NCI-H128 (cell line): ENCODE results near the gene LGMN.
"Not testable (repeated sequence)": the region's sequence is repeated elsewhere in the genome, so short reads cannot be mapped to it uniquely, and the experiment has no call there.

Source experiments
- DNase-seq: peaks from one replicate; lab custom pipeline; 2025; ENCODE audit not compliant: unreplicated experiment; lab: John Stamatoyannopoulos, UW

The LGMN gene

DNA sequence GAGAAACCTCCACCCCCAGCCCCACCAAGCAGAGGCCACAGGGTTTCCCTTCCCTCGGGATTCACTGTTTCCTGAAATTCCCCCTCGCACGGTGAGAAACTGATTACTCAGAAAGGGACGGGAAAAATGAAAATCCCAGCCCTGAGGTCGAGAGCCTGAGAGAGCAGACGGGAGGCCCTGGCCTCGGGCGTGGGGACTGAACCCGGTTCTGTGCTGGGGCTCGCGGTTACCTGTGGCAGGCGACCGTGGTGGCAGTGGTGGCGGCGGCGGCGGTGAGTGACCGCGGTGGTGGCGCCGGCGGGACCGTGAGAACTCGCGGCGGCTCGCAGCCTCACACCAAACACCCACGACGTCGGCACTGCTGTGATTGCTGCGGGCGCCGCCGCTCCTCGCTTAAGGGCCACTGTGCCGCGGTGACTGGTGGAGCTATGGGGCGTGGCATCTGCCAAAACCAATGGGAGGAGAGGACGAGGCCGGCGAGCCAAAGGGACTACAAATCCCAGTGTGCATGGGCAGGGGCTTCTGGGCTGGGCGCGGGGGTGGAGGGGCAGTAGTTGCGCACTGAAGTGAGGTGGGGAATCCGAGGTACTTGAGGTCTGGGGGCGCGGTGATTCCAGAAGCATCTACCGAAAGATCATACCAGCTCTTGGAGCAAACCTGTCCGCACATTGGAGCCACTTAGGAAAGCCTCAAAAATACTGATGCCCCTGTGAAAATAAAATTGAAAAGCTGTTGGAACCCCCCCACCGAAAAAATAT lies at the start of gene LGMN:
Gene LGMN (minus strand): TSS at position 369 of the 758 bp plus-strand sequence. CDS start 15,841 bp downstream, outside the sequence.
- peak; percentile 95 for DNase-seq

DNA sequence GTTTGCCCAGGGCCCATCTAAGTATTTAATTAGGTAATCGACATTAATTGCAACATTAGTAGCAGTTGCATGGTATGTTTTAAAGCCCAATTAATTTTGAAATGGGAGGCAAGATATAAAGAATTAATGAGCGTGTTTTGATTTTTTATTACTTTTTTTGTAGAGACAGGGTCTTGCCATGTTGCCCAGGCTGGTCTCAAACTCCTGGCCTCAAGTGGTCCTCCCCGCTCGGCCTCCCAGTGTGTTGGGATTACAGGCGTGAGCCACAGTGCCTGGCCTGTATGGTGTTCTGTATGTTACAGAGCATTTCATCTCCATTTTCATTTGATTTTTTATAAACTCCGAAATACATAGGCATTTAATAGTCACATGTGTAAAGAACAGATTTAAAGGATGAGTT lies 46.5 kb upstream of the LGMN start:
- DNase-seq = no peak

DNA sequence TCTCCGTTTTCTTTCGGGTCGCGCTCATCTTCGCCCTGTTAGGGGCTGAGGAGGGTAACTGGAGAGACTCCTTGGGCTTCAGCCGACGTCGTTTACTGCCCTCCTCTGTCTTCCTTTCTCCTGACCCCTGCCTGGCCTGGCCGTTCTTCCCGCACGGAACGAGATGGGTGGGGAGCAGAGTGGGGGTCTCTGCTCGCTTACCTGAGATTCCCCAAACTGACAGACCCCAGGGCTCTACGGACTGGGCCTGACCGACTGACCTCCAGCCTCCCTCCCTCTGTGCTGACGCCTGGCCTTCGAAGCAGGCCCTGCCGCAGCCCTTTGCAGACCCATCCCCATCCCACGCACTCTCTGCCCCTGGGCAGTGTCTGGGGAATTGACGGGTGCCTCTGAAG lies 46.1 kb upstream of the LGMN start:
- no peak for DNase-seq

DNA sequence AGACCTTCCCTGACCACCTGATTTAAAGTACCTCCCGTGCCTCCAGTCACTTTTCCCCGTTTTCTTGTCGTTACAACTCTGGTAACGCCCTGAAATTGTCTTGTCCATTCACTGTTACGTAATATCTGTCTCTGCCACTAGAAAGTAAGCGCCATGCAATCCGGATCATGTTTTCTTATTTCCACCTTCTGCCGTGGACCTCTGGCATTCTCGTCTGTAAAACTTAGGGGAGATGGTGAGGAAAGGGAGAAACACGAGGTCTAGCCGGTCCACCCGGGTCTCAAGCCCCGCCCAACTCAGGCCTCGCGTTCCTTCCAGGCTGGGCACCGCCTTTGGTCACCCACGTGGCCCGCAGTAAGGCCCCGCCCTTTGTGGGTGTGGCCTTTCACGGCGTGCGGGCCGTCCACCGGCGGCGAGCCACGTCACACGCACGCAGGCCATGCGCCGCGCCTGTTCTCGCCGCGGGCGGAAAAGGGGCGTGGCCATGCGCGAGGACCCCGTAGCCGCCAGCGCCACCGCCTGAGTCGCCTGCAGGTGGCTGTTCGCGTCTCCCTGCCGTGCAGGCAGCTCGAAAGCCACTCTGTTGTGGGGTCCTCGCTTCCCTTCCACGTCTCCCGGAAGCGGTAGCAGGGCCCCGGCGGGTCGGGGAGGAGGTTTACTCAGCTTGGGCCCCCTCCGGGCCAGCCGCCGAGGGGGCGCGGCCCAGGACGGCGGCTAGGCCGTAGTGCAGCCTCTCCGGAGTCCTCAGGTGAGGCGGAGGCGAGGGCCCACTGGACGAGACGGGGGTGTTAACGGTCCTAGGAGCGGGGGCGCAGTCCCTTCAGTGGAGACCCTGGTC lies 45.5 kb upstream of the LGMN start, which contains the start of gene GOLGA5:
Gene GOLGA5 (plus strand): TSS at position 597 of the 838 bp plus-strand sequence. CDS start 3,133 bp downstream, outside the sequence.
- DNase-seq = peak; percentile 100

DNA sequence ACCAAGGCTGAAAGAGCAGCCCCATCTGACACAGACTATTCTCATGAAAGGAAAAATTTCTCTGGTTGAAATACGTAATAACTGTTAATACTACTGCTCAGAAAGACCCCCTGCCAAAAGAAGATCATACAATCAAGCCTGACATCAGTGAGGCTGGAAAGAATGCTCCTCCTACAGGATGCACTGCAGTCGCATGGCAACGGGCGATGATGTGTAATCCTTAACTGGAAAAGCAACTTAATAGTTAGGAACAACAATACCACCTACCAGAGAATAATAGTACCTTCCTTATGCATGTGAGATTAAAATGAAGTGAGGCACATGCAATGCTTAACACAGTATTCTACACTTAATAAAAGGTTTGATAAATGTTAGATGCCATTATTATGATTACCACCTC lies 44.5 kb upstream of the LGMN start:
- DNase-seq = no peak

DNA sequence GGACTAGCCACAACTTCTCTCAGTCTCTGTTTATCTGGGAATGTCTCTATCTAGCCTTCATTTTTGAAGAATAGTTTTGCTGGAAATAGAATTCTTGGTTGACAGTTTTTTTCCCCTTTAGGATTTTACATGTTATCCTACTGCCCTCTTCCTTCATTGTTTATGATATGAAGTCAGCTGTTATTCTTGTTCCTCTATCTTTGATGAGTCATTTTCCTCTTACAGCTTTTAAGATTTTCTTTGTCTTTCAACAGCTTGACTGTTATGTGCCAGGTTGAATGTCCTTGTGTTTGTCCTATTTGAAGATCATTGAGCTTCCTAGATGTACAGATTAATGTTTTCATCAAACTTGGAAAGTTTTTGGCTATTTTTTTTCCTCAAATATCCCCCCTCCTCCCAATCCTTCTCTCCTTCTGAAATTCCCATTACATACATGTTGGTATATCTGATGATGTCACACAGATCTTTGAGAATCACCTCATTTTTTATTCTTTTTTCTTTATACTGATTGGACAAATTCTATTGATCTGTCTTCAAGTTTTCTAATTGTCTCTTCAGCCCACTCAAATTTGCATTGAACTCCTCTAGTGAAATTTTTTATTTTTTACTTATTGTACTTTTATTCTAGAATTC lies 41.1 kb upstream of the LGMN start:
- no peak for DNase-seq

DNA sequence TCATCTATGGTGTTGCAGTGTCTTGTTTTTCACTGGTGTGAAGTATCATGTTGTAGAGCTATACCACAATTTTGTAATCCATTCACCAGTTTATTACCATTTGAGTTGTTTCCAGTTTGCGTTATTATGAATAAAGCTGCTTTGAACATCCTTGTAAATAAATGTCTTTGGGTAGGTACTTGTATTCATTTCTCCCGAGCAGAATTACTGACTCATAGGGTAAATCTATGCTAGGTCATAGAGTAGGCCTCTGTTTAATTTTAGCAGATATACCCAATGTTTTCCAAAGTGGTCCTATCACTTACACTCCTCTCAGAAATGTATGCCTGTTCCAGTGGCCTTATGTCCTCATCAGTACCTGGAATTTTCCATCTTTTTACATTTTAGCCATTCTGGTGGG lies 39.1 kb upstream of the LGMN start:
- DNase-seq = no peak

DNA sequence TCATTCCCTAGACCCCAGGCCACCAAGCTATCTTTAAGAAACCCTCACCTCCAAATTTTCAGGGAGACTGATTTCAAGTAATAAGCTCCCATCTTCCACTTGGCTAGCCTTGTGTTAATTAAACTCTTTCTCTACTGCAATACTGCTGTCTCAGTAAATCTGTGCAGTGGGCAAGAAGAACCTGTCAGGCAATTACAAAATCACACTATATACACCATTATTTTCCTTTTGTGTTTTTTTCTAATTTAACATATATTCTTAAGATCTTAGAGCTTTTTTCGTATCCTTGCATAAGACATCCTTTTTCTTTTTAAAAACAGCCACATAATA lies 38.0 kb upstream of the LGMN start:
- no peak for DNase-seq

DNA sequence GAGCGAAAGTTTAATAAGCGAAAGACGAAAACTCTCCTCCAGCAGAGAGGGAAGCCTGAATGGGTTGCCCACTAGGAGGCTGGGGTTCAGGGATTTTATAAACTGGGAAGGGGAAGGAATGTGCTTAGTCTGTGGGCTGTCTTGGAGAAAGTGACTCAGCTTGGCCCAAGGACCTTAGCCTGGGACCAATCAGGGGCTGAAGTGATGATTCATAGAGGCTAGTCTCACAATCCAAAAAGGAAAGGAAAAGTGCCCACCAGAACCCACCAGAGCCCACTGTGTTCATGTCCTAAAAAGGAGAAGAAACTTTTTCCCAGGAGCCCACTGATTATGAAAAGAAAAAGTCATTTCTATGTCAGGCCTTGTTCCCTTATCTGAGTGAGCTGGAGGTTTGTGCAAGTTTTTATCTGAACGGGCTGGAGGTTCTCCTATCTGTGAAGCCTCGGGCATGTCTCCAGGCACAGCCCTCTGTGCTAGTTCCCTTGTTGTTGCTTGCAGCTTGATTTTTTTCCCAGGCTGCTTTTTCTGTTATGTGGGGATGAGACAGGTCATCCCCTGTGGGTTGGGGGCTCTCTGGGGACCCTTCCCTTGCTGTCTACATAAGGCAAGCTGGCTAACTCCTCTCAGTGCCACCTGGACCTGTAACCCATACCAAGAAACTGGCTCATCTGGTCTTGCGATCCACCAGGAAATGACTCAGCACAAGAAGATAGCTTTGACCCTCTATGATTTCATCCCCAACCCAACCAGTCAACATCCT lies 37.4 kb upstream of the LGMN start:
- DNase-seq = no peak

DNA sequence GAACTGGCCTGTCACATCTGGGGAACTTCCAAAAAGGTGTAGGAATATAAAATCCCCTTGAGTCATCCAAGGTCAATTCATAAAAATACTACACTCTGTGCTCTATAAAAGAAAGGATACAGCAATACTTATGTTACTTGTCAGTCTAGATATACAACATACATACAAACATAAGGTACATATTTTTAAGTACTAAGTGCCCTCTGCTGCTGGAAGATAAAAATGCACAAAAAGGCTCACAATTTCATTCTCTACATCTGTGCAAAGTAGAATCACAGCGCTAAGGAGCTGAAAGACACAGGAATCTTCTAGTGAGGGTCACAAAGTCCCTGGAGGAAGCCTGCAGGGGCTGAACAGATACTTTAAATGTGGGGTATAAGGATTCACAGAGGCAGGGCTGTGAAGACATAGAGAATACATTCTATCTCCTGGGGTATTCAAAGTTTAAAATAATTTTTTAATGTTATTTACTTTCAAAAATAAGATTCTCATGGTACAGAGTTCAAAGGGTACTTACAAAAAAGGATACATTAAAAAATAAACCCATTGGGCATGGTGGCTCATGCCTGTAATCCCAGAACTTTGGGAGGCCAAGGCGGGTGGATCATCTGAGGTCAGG lies 35.5 kb upstream of the LGMN start:
- peak; percentile 71 for DNase-seq

DNA sequence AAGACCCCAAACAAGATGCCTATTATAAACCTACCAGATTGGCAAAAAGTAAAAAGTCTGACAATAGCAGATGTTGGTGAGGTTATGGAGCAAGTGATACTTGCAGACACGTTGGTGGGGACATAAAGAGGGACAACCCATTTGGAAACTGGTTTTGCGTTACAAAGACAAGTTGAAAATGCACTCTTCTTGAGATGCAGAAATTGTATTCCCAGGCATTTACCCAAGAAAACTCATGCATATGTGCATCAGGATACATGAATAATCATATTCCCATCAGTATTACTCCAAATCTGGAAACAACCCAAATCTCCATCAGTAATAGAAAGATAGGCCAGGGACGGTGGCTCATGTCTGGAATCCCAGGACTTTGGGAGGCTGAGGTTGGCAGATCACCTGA lies 32.9 kb upstream of the LGMN start:
- DNase-seq = no peak

DNA sequence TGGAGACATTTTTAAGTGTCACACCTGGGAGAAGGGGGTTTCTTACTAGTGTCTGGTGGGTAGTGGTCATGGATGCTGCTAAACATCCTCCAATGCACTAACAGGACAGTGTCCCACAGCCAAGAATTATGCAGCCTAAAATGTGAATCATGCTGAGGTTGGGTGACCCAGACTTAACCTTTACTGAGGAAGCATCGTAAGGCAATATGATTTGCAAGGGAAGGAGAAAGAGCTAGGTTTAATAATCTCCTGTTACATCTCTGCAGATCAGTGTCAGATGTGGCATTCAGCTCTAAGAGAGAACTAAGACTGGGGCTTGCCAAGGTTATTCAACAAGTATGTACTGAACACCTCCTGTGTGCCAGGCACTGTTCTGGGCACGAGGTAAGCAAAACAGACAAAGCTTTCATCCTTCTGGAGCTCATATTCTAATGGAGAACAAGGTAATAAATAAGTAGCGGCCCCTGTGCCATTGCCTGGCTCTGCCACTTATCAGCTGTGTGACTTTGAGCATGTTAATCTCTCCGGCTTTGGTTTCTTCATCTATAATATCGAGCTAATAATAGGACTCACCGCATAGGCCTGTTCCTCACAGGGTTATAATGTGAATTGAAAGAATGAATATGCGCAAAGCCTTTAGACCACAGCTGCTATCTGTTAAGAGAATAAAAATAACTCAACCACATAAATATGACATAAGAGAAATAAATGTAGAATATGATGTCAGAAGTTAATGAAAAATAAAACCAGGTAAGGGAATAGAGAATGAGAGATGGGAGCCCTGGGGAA lies 32.2 kb upstream of the LGMN start:
- no peak for DNase-seq

DNA sequence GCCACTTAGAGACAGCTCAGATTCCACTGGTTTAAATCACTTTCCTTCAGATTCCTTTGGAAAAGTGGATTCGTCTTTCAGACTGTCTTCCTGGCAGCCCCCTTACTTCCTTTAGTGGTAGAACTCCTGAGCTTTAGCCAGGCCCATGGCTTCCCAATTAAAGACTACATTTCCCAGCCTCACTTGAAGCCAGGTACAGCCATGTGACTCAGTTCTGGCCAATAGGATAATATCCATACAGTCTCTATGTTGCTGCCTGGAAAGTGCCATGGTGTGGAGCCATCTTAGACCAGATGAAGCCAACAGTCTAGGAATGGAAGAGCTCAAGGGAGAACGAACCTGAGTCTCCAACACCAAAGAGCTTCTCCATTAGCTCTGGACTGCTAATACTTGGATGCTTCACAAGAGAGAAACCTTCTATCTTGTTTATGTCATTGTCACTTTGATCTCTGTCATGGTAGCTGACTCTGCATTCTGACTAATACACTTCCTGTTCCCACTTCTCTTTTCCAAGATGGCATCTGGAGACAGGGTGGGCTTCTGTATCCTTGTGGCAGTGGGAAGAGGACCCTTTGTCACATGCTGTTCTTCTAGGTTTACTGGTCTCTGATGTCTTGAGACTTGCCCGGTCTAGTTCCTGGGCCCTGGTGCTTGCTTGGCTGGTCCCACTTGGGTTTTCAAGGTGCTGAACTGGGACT lies 30.6 kb upstream of the LGMN start:
- not testable (repeated sequence) for DNase-seq

DNA sequence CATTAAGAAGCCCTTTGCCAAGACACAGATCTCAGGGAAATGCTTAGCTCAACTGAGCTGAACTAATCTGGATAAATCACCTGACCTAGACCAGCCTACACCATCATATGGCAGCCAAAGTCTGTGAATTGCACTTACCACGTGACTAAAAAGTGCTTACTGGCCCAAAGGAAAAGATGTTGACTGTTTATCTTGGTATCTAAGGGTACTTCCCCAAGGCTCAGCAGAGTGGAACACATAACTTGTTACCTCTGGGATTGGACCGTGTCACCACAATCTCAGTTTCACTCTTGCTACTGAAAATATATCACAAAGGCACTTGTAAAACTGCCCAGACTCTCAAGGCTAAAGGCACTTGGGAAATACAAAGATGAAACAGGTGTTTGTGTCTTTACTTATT lies 26.9 kb upstream of the LGMN start:
- not testable (repeated sequence) for DNase-seq

DNA sequence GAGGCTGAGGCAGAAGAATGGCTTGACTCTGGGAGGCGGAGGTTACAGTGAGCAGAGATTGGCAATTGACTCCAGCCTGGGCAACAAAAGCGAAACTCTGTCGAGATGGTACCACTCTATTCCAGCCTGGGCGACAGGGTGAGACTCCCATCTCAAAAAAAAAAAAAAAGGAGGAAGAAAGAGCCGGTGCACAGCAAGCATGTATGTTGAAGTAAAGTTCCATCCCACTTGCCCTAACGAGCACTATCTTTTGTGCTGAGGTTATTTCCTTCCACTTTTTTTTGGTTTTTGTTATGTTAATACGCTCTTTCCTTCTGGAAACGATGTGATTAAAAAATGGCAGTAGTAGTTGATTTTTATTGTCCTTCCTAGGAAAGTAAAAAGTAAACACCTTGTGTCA lies 26.1 kb upstream of the LGMN start:
- DNase-seq = no peak

DNA sequence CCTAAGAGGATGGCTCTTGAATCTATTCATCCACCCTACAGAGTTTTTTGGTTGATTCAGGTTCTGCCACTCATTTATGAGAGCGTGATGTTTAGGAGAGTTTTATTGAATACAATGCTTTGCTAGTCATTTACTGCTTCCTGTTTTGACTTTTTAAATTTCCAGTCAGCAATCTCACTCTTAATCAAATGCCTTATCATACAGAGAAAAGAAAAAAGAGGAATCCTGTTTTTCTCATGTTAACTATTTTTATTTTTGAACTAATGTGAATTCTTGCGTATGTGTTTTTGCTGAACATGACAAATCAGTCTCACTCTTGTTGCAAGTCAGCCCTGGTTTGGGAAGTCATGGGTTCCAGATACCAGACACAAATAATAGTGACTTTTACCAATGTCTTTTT lies 22.1 kb upstream of the LGMN start:
- DNase-seq = no peak

DNA sequence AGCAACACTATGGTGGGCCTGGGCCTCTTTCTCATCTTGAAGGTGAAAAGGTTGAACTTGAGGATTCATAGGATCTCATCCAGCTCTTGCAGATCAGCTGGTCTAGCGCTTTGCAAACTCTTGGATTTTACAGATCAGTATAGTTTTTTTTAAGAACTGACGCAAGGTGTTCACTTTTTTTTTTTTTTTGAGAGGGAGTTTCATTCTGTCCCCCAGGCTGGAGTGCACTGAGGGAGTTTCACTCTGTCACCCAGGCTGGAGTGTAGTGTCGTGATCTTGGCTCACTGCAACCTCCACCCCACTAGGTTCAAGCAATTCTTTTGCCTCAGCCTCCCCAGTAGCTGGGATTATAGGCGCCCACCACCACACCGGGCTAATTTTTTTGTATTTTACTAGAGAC lies 20.4 kb upstream of the LGMN start:
- DNase-seq = no peak

DNA sequence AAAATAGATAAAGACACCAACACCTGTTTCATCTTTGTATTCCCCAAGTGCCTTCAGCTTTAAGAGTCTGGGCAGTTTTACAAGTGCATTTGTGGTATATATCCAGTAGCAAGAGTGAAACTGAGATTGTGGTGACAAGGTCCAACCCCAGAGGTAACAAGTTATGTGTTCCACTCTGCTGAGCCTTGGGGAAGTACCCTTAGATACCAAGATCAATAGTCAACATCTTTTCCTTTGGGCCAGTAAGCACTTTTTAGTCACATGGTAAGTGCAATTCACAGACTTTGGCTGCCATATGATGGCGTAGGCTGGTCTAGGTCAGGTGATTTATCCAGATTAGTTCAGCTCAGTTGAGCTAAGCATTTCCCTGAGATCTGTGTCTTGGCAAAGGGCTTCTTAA lies 19.8 kb upstream of the LGMN start:
- DNase-seq = not testable (repeated sequence)
